ENCODE results near the gene MRPL27.

GRCh38 chr17:50371526-50371925, 1.5 kb downstream of the MRPL27 start:
- TF ChIP-seq GATA3 (IDR thresholded peaks at IDR 0.05; ENCODE audit: low read depth, low read length) (no peak), GATA2 (IDR thresholded peaks at IDR 0.05; ENCODE audit: low read depth, low read length) (no peak)
